Activated CD4-positive, alpha-beta T cell treated with anti-CD3 and anti-CD28 coated beads for 48 hours (primary cell): ENCODE measurements around the gene CXCL17.
"Not testable (repeated sequence)": the region's sequence is repeated elsewhere in the genome, so short reads cannot be mapped to it uniquely, and the experiment has no call there.

Experiments
- DNase-seq: peaks from one replicate; pipeline ENCODE4 v3.0.0-alpha.2; 2020

CXCL17 gene

GRCh38 chr19:42465827-42466280 lies 23.1 kb upstream of the CXCL17 start:
- no peak for DNase-seq

GRCh38 chr19:42461700-42462324 lies 19.1 kb upstream of the CXCL17 start:
- no peak for DNase-seq

- DNase-seq: not testable (repeated sequence)
Measured at GRCh38 chr19:42461231-42461630, 18.5 kb upstream of the CXCL17 start.

- DNase-seq: no peak
Measured at GRCh38 chr19:42459926-42460325, 17.2 kb upstream of the CXCL17 start.

GRCh38 chr19:42455621-42456081 lies 12.9 kb upstream of the CXCL17 start:
- DNase-seq: no peak

- DNase-seq: no peak
Measured at GRCh38 chr19:42455086-42455485, 12.3 kb upstream of the CXCL17 start.

- no peak for DNase-seq
Measured at GRCh38 chr19:42452590-42452989, 9.8 kb upstream of the CXCL17 start.

GRCh38 chr19:42450314-42450934 lies 7.7 kb upstream of the CXCL17 start:
- peak; percentile 81 for DNase-seq

GRCh38 chr19:42448306-42448705 lies 5.6 kb upstream of the CXCL17 start:
- not testable (repeated sequence) for DNase-seq

- no peak for DNase-seq
Measured at GRCh38 chr19:42445948-42446347, 3.2 kb upstream of the CXCL17 start.

- no peak for DNase-seq
Measured at GRCh38 chr19:42443944-42444398, 1.2 kb upstream of the CXCL17 start.

GRCh38 chr19:42441049-42441445 lies 1.7 kb downstream of the CXCL17 start:
- no peak for DNase-seq

- DNase-seq: peak; percentile 91
Measured at GRCh38 chr19:42440357-42441048, 2.2 kb downstream of the CXCL17 start.

- no peak for DNase-seq
Measured at GRCh38 chr19:42436006-42436405, 6.7 kb downstream of the CXCL17 start.

- no peak for DNase-seq
Measured at GRCh38 chr19:42435316-42435715, 7.4 kb downstream of the CXCL17 start.

GRCh38 chr19:42433503-42434260 lies 9.1 kb downstream of the CXCL17 start:
- DNase-seq: peak; percentile 78

GRCh38 chr19:42431486-42431885 lies 11.3 kb downstream of the CXCL17 start:
- DNase-seq: no peak

GRCh38 chr19:42428676-42429075 lies 14.1 kb downstream of the CXCL17 start:
- DNase-seq: no peak

- no peak for DNase-seq
Measured at GRCh38 chr19:42427313-42427712, 15.4 kb downstream of the CXCL17 start, which contains the start of gene LIPE. LIPE (minus strand) TSS chr19:42427388; CDS start chr19:42427149, 239 bp downstream.

- no peak for DNase-seq
Measured at GRCh38 chr19:42426643-42427042, 16.1 kb downstream of the CXCL17 start.

- DNase-seq: no peak
Measured at GRCh38 chr19:42424712-42425131, 18.0 kb downstream of the CXCL17 start.

- DNase-seq: no peak
Measured at GRCh38 chr19:42424345-42424707, 18.4 kb downstream of the CXCL17 start.
